Keratinocyte (primary cell): ENCODE data around the gene SPPL3. TPM values are rescaled to one million over a fixed set of nuclear protein-coding genes. Genes with fewer than 3 reads are reported as not detected.

Source experiments
- DNase-seq: peaks from one replicate; pipeline ENCODE4 v3.0.0-alpha.2; 2011; ENCODE audit warnings: low read depth, missing footprints, low spot score
- FAIRE-seq: peaks from 2 replicates; lab custom pipeline; 2011; peaks lifted over from hg19 to GRCh38; lab: Jason Lieb, UNC
- H2AFZ ChIP-seq: 2 replicates; pipeline ENCODE4 v1.6.0; 2012; ENCODE audit warnings: low read length, control low read depth, inconsistent platforms; ENCODE audit not compliant: control insufficient read depth
- H3K27ac ChIP-seq: 2 replicates; pipeline ENCODE4 v1.5.1; 2011; ENCODE audit warnings: low read length; ENCODE audit not compliant: control insufficient read depth, insufficient read depth
- H3K27me3 ChIP-seq: 3 replicates; pipeline ENCODE4 v1.6.0; 2011; ENCODE audit warnings: low read length; ENCODE audit not compliant: control insufficient read depth, insufficient read depth; ENCODE audit errors: extremely low read depth
- H3K36me3 ChIP-seq, 2 experiments: 2 replicates in 1 of 2; 3 replicates in 1 of 2; pipeline ENCODE4 v1.5.1; 2011; ENCODE audit warnings: low read length in 2 of 2, mild to moderate bottlenecking in 1 of 2; ENCODE audit not compliant: control insufficient read depth in 2 of 2, insufficient read depth in 2 of 2; ENCODE audit errors: extremely low read depth in 1 of 2
- H3K4me1 ChIP-seq: 3 replicates; pipeline ENCODE4 v1.5.1; 2011; ENCODE audit warnings: low read length; ENCODE audit not compliant: control insufficient read depth, insufficient read depth; ENCODE audit errors: extremely low read depth
- H3K4me2 ChIP-seq: 3 replicates; pipeline ENCODE4 v1.6.0; 2011; ENCODE audit warnings: low read depth, low read length; ENCODE audit not compliant: control insufficient read depth, insufficient read depth; ENCODE audit errors: extremely low read depth
- H3K4me3 ChIP-seq, 3 experiments: fragments of 200-600 bp in 1 of 3; sonication (generic) in 1 of 3; 2 replicates in 2 of 3; 3 replicates in 1 of 3; pipeline ENCODE4 v1.5.1; 2011 to 2016; ENCODE audit warnings: low read length in 3 of 3, mild to moderate bottlenecking in 3 of 3, control low read depth in 2 of 3, inconsistent platforms in 1 of 3, low read depth in 1 of 3, mixed read lengths in 1 of 3, mixed run types in 1 of 3, moderate library complexity in 1 of 3; ENCODE audit not compliant: control insufficient read depth in 2 of 3, insufficient read depth in 2 of 3; ENCODE audit errors: extremely low read depth in 1 of 3
- H3K79me2 ChIP-seq: 2 replicates; pipeline ENCODE4 v1.6.0; 2012; ENCODE audit warnings: low read length; ENCODE audit not compliant: control insufficient read depth, insufficient read depth
- H3K9ac ChIP-seq: 3 replicates; pipeline ENCODE4 v1.6.0; 2011; ENCODE audit warnings: low read length; ENCODE audit not compliant: control insufficient read depth, insufficient read depth; ENCODE audit errors: extremely low read depth
- H3K9me1 ChIP-seq: 3 replicates; pipeline ENCODE4 v1.6.0; 2011; ENCODE audit warnings: low read length; ENCODE audit not compliant: control insufficient read depth, insufficient read depth; ENCODE audit errors: extremely low read depth
- H3K9me3 ChIP-seq: 2 replicates; pipeline ENCODE4 v1.5.1; 2012; ENCODE audit warnings: low read depth, low read length; ENCODE audit not compliant: control insufficient read depth
- H4K20me1 ChIP-seq: 3 replicates; pipeline ENCODE4 v1.6.0; 2011; ENCODE audit warnings: low read length; ENCODE audit not compliant: control insufficient read depth, insufficient read depth; ENCODE audit errors: extremely low read depth
- CTCF ChIP-seq, 3 experiments: IDR thresholded peaks in 1 of 3; conservative IDR thresholded peaks in 1 of 3; optimal IDR thresholded peaks in 1 of 3; 2 replicates in 2 of 3; 3 replicates in 1 of 3; pipeline versions ENCODE3 to v1.5.1; 2011; ENCODE audit warnings: low read length in 3 of 3, mild to moderate bottlenecking in 3 of 3, moderate library complexity in 2 of 3, control low read depth in 1 of 3, inconsistent platforms in 1 of 3; ENCODE audit not compliant: insufficient read depth in 2 of 3; ENCODE audit errors: extremely low read depth in 1 of 3
- EZH2 ChIP-seq: IDR thresholded peaks from one replicate; pipeline ENCODE4 v1.6.1; 2012; ENCODE audit warnings: inconsistent platforms, mild to moderate bottlenecking, low read length, moderate library complexity
- dilution Hi-C: fragments of 300-500 bp; cut with MboI; formaldehyde crosslinking; loops from one replicate; pipeline ENCODE4 v1.7.0; 2020; ENCODE audit warnings: low sequenced_read_pairs; ENCODE audit not compliant: extremely low pct_ligation_motif_present
- polyA plus RNA-seq, 5 experiments: library from polyadenylated mRNA; depleted of rRNA in 3 of 5; stranded (reverse) in 3 of 5; stranded (forward) in 1 of 5; unstranded in 1 of 5; fragments of >200 nt; gene quantifications; 1 replicate in 1 of 5; 2 replicates in 3 of 5; 3 replicates in 1 of 5; pipeline versions ENCODE4 v1.2.1 to v1.2.3, GENCODE V29; 2011 to 2012; ENCODE audit warnings: missing spikeins in 2 of 5, low read depth in 1 of 5, low replicate concordance in 1 of 5

Gene SPPL3
- polyA plus RNA-seq, 1 donor (not counting 4 experiments of a cell fraction or from before 2014, with no cell fraction given): 28.3 TPM

- H3K9me1 ChIP-seq: no peaks in the 10 kb centered on the region
- no peaks in the 10 kb centered on the region for H3K9me3 ChIP-seq
- peaks cover 33% of the 10 kb centered on the region for H3K4me1 ChIP-seq
- no peaks in the 10 kb centered on the region for H3K27me3 ChIP-seq
- dilution Hi-C loops: no loop called here
- peaks cover 3% of the 10 kb centered on the region for H4K20me1 ChIP-seq
- no peak overlapping the region for H3K27ac ChIP-seq
- no peak overlapping the region for H2AFZ ChIP-seq
- no peak overlapping the region for H3K4me2 ChIP-seq
- no peak overlapping the region for H3K9ac ChIP-seq
- TF ChIP-seq EZH2 (no peak), CTCF (optimal IDR thresholded peaks at IDR 0.05 in 1 of 3, IDR thresholded peaks at IDR 0.05 in 1 of 3, conservative IDR thresholded peaks at IDR 0.05 in 1 of 3; ENCODE audit: extremely low read depth in 1 of 3, insufficient read depth in 2 of 3, low read length in 3 of 3) (no peak)
- H3K79me2 ChIP-seq: peaks cover 52% of the 10 kb centered on the region
- DNase-seq (no peak), FAIRE-seq (no peak)
- peaks cover 0 to 3% of the 10 kb centered on the region in 2 experiments for H3K36me3 ChIP-seq
- no peak overlapping the region for H3K4me3 ChIP-seq
Measured at GRCh38 chr12:120846721-120847120, 57.4 kb downstream of the SPPL3 start.

GRCh38 chr12:120845696-120846095 is 58.5 kb downstream of the SPPL3 start:
- Histone ChIP-seq H3K4me1 (peaks cover 28% of the 10 kb centered on the region), H3K36me3 (peaks cover 0 to 3% of the 10 kb centered on the region in 2 experiments), H3K9me3 (no peaks in the 10 kb centered on the region), H3K27me3 (no peaks in the 10 kb centered on the region), H3K27ac (no peak overlapping the region), H3K4me3 (no peak overlapping the region), H3K4me2 (no peak overlapping the region), H4K20me1 (peaks cover 3% of the 10 kb centered on the region), H3K9ac (no peak overlapping the region), H3K79me2 (peaks cover 47% of the 10 kb centered on the region), H2AFZ (no peak overlapping the region), H3K9me1 (no peaks in the 10 kb centered on the region)
- TF ChIP-seq EZH2 (no peak), CTCF (optimal IDR thresholded peaks at IDR 0.05 in 1 of 3, IDR thresholded peaks at IDR 0.05 in 1 of 3, conservative IDR thresholded peaks at IDR 0.05 in 1 of 3; ENCODE audit: extremely low read depth in 1 of 3, insufficient read depth in 2 of 3, low read length in 3 of 3) (no peak)
- DNase-seq (no peak), FAIRE-seq (no peak)
- dilution Hi-C loops: no loop called here
